Stimulated activated CD4-positive, alpha-beta T cell treated with anti-CD3 and anti-CD28 coated beads, Interleukin-12 subunit alpha, Interleukin-12 subunit beta, amount 100 ng/mL, for 48 hours (primary cell): Measurements from ENCODE around the gene TBC1D12.
"Not testable (repeated sequence)": the region's sequence is repeated elsewhere in the genome, so short reads cannot be mapped to it uniquely, and the experiment has no call there.

Experiments used
- DNase-seq, 3 donors: peaks; one replicate each; pipeline ENCODE4 v3.0.0-alpha.2; 2020; ENCODE audit warnings: low read depth in 2 of 3, low spot score in 1 of 3

Gene TBC1D12

GRCh38 chr10:94451883-94452519, 49.7 kb downstream of the TBC1D12 start:
- DNase-seq = no peak

- DNase-seq = no peak
Observed at GRCh38 chr10:94456942-94457341, 54.6 kb downstream of the TBC1D12 start.

- no peak for DNase-seq
Observed at GRCh38 chr10:94459385-94459784, 57.0 kb downstream of the TBC1D12 start.

GRCh38 chr10:94461503-94461902, 59.2 kb downstream of the TBC1D12 start:
- no peak for DNase-seq

GRCh38 chr10:94462130-94462529, 59.8 kb downstream of the TBC1D12 start:
- no peak for DNase-seq

- DNase-seq = no peak
Observed at GRCh38 chr10:94465684-94466083, 63.3 kb downstream of the TBC1D12 start.

GRCh38 chr10:94481410-94481809, 79.1 kb downstream of the TBC1D12 start:
- no peak for DNase-seq

- DNase-seq = no peak
Observed at GRCh38 chr10:94483970-94484369, 81.6 kb downstream of the TBC1D12 start.

- DNase-seq = no peak
Observed at GRCh38 chr10:94485094-94485493, 82.8 kb downstream of the TBC1D12 start.

GRCh38 chr10:94487575-94487974, 85.2 kb downstream of the TBC1D12 start:
- no peak for DNase-seq

GRCh38 chr10:94489107-94489506, 86.8 kb downstream of the TBC1D12 start:
- DNase-seq = no peak

GRCh38 chr10:94489976-94490788, 87.8 kb downstream of the TBC1D12 start:
- no peak for DNase-seq

- DNase-seq = no peak
Observed at GRCh38 chr10:94490789-94491039, 88.4 kb downstream of the TBC1D12 start.

- DNase-seq = no peak
Observed at GRCh38 chr10:94493463-94493862, 91.1 kb downstream of the TBC1D12 start.

GRCh38 chr10:94496010-94496409, 93.7 kb downstream of the TBC1D12 start:
- DNase-seq = no peak

GRCh38 chr10:94496646-94497045, 94.3 kb downstream of the TBC1D12 start:
- no peak for DNase-seq

- DNase-seq = no peak
Observed at GRCh38 chr10:94500063-94500462, 97.7 kb downstream of the TBC1D12 start.

GRCh38 chr10:94521276-94522250, 119.2 kb downstream of the TBC1D12 start:
- DNase-seq = no peak

- no peak for DNase-seq
Observed at GRCh38 chr10:94524146-94524545, 121.8 kb downstream of the TBC1D12 start.

GRCh38 chr10:94524711-94525110, 122.4 kb downstream of the TBC1D12 start:
- DNase-seq = no peak

GRCh38 chr10:94531550-94531949, 129.2 kb downstream of the TBC1D12 start:
- DNase-seq = not testable (repeated sequence)

GRCh38 chr10:94533027-94533426, 130.7 kb downstream of the TBC1D12 start:
- DNase-seq = no peak
